ENCODE results near the gene ZNF219.

Gene ZNF219

GRCh38 chr14:21091821-21092272 is 6.6 kb downstream of the ZNF219 start:
- no peak overlapping the region for H3K4me3 Mint-ChIP-seq
- peaks cover 69% of the 10 kb centered on the region for H3K4me1 Mint-ChIP-seq
- DNase-seq: no peak
- peaks cover 49% of the 10 kb centered on the region for H3K36me3 Mint-ChIP-seq (ENCODE audit: low read depth)
- H3K9me3 Mint-ChIP-seq: no peaks in the 10 kb centered on the region
- peak overlapping the region; percentile 73 for H3K27ac Mint-ChIP-seq
- TF ChIP-seq CTCF (IDR thresholded peaks at IDR 0.05): no peak
- peaks cover 6% of the 10 kb centered on the region for H3K27me3 Mint-ChIP-seq (ENCODE audit: low read depth, poor library complexity)

DNA sequence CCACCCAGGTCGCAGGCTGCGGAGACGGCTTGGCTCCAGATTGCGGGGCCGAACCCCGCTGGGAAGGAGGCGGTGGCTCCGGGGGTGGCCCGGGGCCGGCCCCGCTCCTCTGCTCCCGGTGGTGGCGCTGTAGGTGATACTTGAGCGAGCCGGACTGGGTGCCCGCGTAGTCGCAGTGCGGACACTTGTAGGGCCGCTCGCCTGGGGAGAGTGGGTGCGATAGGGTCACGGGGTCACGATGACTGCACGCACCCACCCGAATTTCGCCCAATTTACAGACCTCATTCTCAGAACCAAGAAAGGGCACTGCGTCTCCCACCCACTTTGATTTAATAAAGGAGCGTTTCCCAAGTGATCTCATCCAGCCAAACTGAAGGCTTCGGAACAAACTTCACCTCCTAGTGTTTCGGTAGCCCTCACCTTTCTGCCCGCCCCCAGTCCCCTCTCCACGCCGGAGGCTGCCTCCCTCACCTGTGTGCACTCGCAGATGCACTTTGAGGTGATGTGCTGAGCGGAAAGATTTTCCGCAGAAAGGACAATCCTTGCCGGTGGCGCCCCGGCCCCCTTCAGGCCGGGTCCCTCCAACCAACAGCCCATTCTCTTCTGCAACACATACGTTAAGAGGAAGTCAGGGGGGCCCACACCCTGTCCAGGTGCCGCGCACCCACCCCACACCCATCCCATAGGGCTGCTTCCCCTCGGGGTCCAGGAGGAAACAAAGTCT is 7.4 kb downstream of the ZNF219 start:
- H3K4me1 Mint-ChIP-seq: peaks cover 66% of the 10 kb centered on the region
- no peaks in the 10 kb centered on the region for H3K9me3 Mint-ChIP-seq
- H3K36me3 Mint-ChIP-seq (ENCODE audit: low read depth): peaks cover 56% of the 10 kb centered on the region
- peak overlapping the region; percentile 73 for H3K27ac Mint-ChIP-seq
- H3K4me3 Mint-ChIP-seq: no peak overlapping the region
- peaks cover 6% of the 10 kb centered on the region for H3K27me3 Mint-ChIP-seq (ENCODE audit: low read depth, poor library complexity)
- no peak for DNase-seq
- no peak for TF ChIP-seq CTCF (IDR thresholded peaks at IDR 0.05)

DNA sequence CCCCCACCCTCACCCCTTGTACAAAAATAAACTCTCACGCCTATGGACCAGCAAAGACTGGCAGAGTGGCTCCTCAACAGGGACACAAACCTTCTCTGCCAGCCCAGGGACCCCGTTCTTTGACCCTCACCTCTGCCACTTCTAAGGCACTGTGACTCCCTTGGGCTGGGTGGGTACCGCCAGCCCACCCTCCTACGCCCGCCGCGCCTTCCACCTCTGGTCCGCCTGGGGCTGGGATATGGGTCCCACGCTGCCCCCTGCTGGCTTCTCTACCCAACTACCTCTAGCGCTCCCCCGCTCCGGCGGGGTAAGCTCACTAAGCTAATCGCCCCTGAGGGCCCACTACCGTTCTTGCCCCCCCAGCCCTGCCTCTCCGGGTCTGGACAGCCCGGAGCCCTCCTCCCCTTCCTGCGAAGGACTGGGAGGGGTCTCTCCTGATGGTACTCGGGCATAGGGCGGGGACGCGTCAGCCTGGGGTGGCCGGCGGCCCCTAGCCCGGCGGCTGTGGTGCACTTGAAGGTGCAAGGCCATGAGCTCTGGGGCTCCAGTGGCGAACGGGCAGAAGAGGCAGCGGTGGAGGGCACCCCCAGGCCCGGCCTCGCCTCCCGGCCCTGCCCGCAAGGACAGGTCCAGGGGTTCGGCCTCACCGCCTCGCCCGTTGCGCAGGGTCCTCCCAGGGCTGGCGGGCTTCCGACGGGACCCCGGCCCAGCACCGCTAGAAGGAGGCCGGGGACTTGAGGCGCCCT is 8.1 kb downstream of the ZNF219 start:
- DNase-seq: peak; percentile 64
- peaks cover 63% of the 10 kb centered on the region for H3K36me3 Mint-ChIP-seq (ENCODE audit: low read depth)
- H3K27ac Mint-ChIP-seq: no peak overlapping the region
- H3K4me1 Mint-ChIP-seq: peaks cover 59% of the 10 kb centered on the region
- peaks cover 6% of the 10 kb centered on the region for H3K27me3 Mint-ChIP-seq (ENCODE audit: low read depth, poor library complexity)
- peak; percentile 52 for TF ChIP-seq CTCF (IDR thresholded peaks at IDR 0.05)
- H3K9me3 Mint-ChIP-seq: no peaks in the 10 kb centered on the region
- H3K4me3 Mint-ChIP-seq: no peak overlapping the region

GRCh38 chr14:21089877-21090193 is 8.6 kb downstream of the ZNF219 start:
- no peak overlapping the region for H3K4me3 Mint-ChIP-seq
- no peaks in the 10 kb centered on the region for H3K9me3 Mint-ChIP-seq
- peaks cover 6% of the 10 kb centered on the region for H3K27me3 Mint-ChIP-seq (ENCODE audit: low read depth, poor library complexity)
- no peak for DNase-seq
- TF ChIP-seq CTCF (IDR thresholded peaks at IDR 0.05): no peak
- no peak overlapping the region for H3K27ac Mint-ChIP-seq
- H3K36me3 Mint-ChIP-seq (ENCODE audit: low read depth): peaks cover 65% of the 10 kb centered on the region
- H3K4me1 Mint-ChIP-seq: peaks cover 53% of the 10 kb centered on the region

GRCh38 chr14:21089271-21089670 is 9.2 kb downstream of the ZNF219 start:
- Mint-ChIP-seq H3K9me3 (no peaks in the 10 kb centered on the region), H3K4me3 (no peak overlapping the region), H3K27me3 (ENCODE audit: low read depth, poor library complexity) (peaks cover 6% of the 10 kb centered on the region), H3K36me3 (ENCODE audit: low read depth) (peaks cover 71% of the 10 kb centered on the region), H3K4me1 (peaks cover 48% of the 10 kb centered on the region), H3K27ac (peak overlapping the region; percentile 96)
- DNase-seq: no peak
- TF ChIP-seq CTCF (IDR thresholded peaks at IDR 0.05): no peak
